Measurements from ENCODE around the gene THOC5. TPM values are rescaled to one million over a fixed set of nuclear protein-coding genes. Genes with fewer than 3 reads are reported as not detected.

THOC5 gene
- total and polyA plus RNA-seq, 2 donors from 2014 or later = 23.1 to 37.9 TPM

GRCh38 chr22:29479417-29480261, 73.9 kb downstream of the THOC5 start, which contains the start of gene NEFH:
NEFH (plus strand) TSS chr22:29480218; CDS start chr22:29480263, 45 bp downstream.
- DNase-seq (peak in 1 of 5 donors; percentile 51), FAIRE-seq (no peak)
- intact Hi-C loops (cut with DNase I) = no loop called here

DNA sequence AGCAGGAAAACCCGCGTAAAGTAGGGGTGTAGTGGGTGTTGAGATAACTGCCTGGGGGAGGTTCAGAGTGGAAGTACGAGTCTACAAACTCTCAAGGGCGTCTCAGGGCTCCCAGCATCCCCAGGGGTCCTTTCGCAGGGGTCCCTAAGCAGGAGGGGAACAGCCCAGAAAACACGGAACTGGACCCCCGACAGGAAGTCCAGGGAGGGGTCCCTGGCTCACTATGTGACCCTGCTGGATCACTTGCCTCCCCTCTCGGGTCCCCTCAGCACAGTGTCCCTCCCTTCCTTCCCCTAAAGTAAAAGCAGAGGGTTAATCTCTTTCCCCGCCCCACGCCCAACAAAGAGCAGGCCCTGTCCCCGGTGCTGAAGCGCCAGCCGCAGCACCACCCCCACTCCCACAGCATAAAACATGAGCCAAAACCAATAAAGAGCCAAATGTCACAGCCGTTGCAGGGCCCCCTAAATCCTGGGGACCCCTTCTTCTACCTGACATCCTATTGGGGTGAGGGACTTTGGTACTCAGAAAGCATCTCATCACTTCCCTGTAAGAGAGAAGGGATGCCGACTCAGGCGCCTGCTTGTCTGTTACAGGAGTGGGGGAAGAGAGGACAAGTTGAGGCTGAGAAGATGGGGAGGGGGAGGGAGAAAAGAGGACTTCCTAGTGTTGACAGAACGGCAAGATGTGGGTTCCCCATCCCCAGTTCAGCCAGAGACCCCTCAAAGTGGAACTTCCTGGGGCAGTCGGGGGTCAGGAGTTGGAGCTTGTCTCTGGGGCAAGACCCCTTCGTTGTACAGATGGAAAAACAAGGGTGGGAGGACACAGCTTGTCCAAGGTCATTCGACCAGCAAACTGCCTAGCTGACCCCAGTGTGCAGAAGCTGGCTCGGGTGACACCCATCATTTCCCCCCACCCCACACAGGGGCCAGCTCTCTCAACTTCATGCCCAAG, 75.0 kb downstream of the THOC5 start:
- intact Hi-C loops (cut with DNase I) = no loop called here
- DNase-seq = peak in 3 of 5 donors; percentile 60 to 72 (median 66)
- Histone ChIP-seq H3K4me1 (ENCODE audit: control insufficient read depth in 2 of 3, insufficient read depth in 2 of 3, low read depth in 1 of 3, low read length in 3 of 3) (peaks cover 0 to 12% (median 0%) of the 10 kb centered on the region in 3 donors), H3K36me3 (ENCODE audit: control insufficient read depth in 2 of 3, insufficient read depth in 3 of 3, low read length in 3 of 3) (no peaks in the 10 kb centered on the region), H3K27me3 (ENCODE audit: control insufficient read depth, insufficient read depth, low read length) (peaks cover 4% of the 10 kb centered on the region), H3K9me3 (ENCODE audit: control insufficient read depth in 2 of 3, insufficient read depth in 1 of 3, low read length in 3 of 3) (no peaks in the 10 kb centered on the region), H3K27ac (ENCODE audit: low read depth in 2 of 2, low read length in 2 of 2) (no peak overlapping the region), H3K4me3 (ENCODE audit: low read length in 3 of 3) (no peak overlapping the region), H3K9ac (ENCODE audit: low read length in 3 of 3) (no peak overlapping the region)
- no peak for FAIRE-seq
- TF ChIP-seq, protein P1, sequence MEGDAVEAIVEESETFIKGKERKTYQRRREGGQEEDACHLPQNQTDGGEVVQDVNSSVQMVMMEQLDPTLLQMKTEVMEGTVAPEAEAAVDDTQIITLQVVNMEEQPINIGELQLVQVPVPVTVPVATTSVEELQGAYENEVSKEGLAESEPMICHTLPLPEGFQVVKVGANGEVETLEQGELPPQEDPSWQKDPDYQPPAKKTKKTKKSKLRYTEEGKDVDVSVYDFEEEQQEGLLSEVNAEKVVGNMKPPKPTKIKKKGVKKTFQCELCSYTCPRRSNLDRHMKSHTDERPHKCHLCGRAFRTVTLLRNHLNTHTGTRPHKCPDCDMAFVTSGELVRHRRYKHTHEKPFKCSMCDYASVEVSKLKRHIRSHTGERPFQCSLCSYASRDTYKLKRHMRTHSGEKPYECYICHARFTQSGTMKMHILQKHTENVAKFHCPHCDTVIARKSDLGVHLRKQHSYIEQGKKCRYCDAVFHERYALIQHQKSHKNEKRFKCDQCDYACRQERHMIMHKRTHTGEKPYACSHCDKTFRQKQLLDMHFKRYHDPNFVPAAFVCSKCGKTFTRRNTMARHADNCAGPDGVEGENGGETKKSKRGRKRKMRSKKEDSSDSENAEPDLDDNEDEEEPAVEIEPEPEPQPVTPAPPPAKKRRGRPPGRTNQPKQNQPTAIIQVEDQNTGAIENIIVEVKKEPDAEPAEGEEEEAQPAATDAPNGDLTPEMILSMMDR (IDR thresholded peaks at IDR 0.05; ENCODE audit: borderline replicate concordance, extremely low read depth, insufficient read depth) = no peak

More at GRCh38 chr22:29479417-29480261, 73.9 kb downstream of the THOC5 start, which contains the start of gene NEFH:
- peak within 1 kb of the TSS in 1 of 3 donors; percentile 5 for H3K4me3 ChIP-seq (ENCODE audit: low read length in 3 of 3)
- H3K9me3 ChIP-seq (ENCODE audit: control insufficient read depth in 2 of 3, insufficient read depth in 1 of 3, low read length in 3 of 3) = no peaks in the 10 kb centered on the region
- no peak within 1 kb of the TSS for H3K9ac ChIP-seq (ENCODE audit: low read length in 3 of 3)
- TF ChIP-seq, protein P1 (IDR thresholded peaks at IDR 0.05; ENCODE audit: borderline replicate concordance, extremely low read depth, insufficient read depth) = no peak
- H3K27ac ChIP-seq (ENCODE audit: low read depth in 2 of 2, low read length in 2 of 2) = no peak within 1 kb of the TSS
- H3K36me3 ChIP-seq (ENCODE audit: control insufficient read depth in 2 of 3, insufficient read depth in 3 of 3, low read length in 3 of 3) = no peaks in the 10 kb centered on the region
- peaks cover 4% of the 10 kb centered on the region for H3K27me3 ChIP-seq (ENCODE audit: control insufficient read depth, insufficient read depth, low read length)
- H3K4me1 ChIP-seq (ENCODE audit: control insufficient read depth in 2 of 3, insufficient read depth in 2 of 3, low read depth in 1 of 3, low read length in 3 of 3) = peaks cover 0 to 12% (median 0%) of the 10 kb centered on the region in 3 donors

DNA sequence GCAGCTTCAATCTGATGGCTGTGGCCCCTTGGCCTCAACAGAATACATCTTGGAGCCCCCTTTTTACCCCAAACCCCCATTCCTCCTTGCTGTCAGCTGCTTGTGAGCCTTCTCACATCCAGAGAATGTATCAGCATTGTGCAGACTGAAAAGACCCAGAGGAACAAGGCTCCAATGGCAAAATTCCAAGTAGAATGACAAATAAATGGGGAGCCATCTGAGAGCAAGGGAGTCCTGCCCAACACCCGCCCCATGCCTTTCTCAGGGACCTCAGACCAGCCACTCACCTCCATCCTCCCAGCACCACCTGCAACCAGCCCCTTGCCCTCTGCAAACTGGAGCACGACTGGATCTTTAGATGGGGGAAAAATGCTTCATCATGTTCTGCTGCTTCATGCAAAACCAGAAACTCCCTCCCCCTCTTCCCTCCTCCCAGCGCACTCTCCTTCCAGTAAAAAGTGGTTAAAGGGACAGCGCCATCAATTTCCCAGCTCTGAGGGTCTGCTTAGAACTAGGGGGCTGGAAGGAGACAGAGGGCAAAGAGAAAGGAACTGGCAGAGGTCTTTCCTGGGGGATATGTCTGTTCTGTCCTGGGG, 75.7 kb downstream of the THOC5 start:
- intact Hi-C loops (cut with DNase I) = no loop called here
- DNase-seq = peak in 1 of 5 donors; percentile 21
- peaks cover 0 to 12% (median 0%) of the 10 kb centered on the region in 3 donors for H3K4me1 ChIP-seq (ENCODE audit: control insufficient read depth in 2 of 3, insufficient read depth in 2 of 3, low read depth in 1 of 3, low read length in 3 of 3)
- TF ChIP-seq, protein P1 (IDR thresholded peaks at IDR 0.05; ENCODE audit: borderline replicate concordance, extremely low read depth, insufficient read depth) = no peak
- no peak overlapping the region for H3K9ac ChIP-seq (ENCODE audit: low read length in 3 of 3)
- H3K9me3 ChIP-seq (ENCODE audit: control insufficient read depth in 2 of 3, insufficient read depth in 1 of 3, low read length in 3 of 3) = no peaks in the 10 kb centered on the region
- H3K27me3 ChIP-seq (ENCODE audit: control insufficient read depth, insufficient read depth, low read length) = peaks cover 4% of the 10 kb centered on the region
- H3K4me3 ChIP-seq (ENCODE audit: low read length in 3 of 3) = no peak overlapping the region
- no peaks in the 10 kb centered on the region for H3K36me3 ChIP-seq (ENCODE audit: control insufficient read depth in 2 of 3, insufficient read depth in 3 of 3, low read length in 3 of 3)
- FAIRE-seq = no peak
- no peak overlapping the region for H3K27ac ChIP-seq (ENCODE audit: low read depth in 2 of 2, low read length in 2 of 2)

Measured in kidney (tissue), 14 donors.